ENCODE measurements around the gene CYSLTR1. TPM values are rescaled to one million over a fixed set of nuclear protein-coding genes. Genes with fewer than 3 reads are reported as not detected.

Gene CYSLTR1
- total RNA-seq = 0.26 and 1.1 TPM in 2 replicates

GRCh38 chrX:78327370-78328086 is at the start of gene CYSLTR1:
CYSLTR1 (minus strand) TSS chrX:78327611; CDS start chrX:78273746, 53,865 bp downstream.

Other genes starting within 250 kb of the CYSLTR1 start
- gene PGK1, start 223.4 kb downstream of the CYSLTR1 start, total RNA-seq = 243 and 266 TPM in 2 replicates
- gene TAF9B, start 188.0 kb downstream of the CYSLTR1 start, total RNA-seq = 46.8 and 50.9 TPM in 2 replicates

Measured in aortic smooth muscle cell (primary cell).